DND-41 (cell line): ENCODE data around the gene KIRREL2.

Experiments
- ATAC-seq: fragments of 200-7000 bp; cut with Tn5 transposase; 3 replicates; pipeline ENCODE4 v1.9.1; 2021; ENCODE audit warnings: low read depth; ENCODE audit not compliant: insufficient read depth
- DNase-seq: peaks from one replicate; pipeline ENCODE4 v3.0.0-alpha.2; 2020
- H2AFZ ChIP-seq: 2 replicates; pipeline ENCODE4 v1.6.0; 2012; ENCODE audit warnings: low read depth, low read length
- H3K27ac ChIP-seq: 2 replicates; pipeline ENCODE4 v1.5.1; 2012; ENCODE audit warnings: low read length, inconsistent platforms
- H3K27me3 ChIP-seq: fragments of 200-600 bp; sonication (generic); 2 replicates; pipeline ENCODE4 v1.6.0; 2012; ENCODE audit warnings: low read length, mild to moderate bottlenecking, inconsistent platforms; ENCODE audit not compliant: insufficient read depth, poor library complexity
- H3K36me3 ChIP-seq: 2 replicates; pipeline ENCODE4 v1.5.1; 2012; ENCODE audit warnings: low read length, inconsistent platforms; ENCODE audit not compliant: insufficient read depth
- H3K4me1 ChIP-seq: 2 replicates; pipeline ENCODE4 v1.5.1; 2012; ENCODE audit warnings: mild to moderate bottlenecking, low read length; ENCODE audit not compliant: insufficient read depth
- H3K4me2 ChIP-seq: 2 replicates; pipeline ENCODE4 v1.6.0; 2012; ENCODE audit warnings: mild to moderate bottlenecking, moderate library complexity, low read length, inconsistent platforms; ENCODE audit not compliant: insufficient read depth
- H3K4me3 ChIP-seq, 2 experiments: fragments of 200-600 bp in 1 of 2; shearing (Covaris generic) in 1 of 2; 2 replicates each; pipeline ENCODE4 v1.5.1; 2012 to 2016; ENCODE audit warnings: inconsistent platforms in 2 of 2, low read length in 2 of 2, mild to moderate bottlenecking in 2 of 2, low read depth in 1 of 2, moderate library complexity in 1 of 2
- H3K79me2 ChIP-seq: 2 replicates; pipeline ENCODE4 v1.6.0; 2012; ENCODE audit warnings: low read length, inconsistent platforms; ENCODE audit not compliant: insufficient read depth
- H3K9ac ChIP-seq: 2 replicates; pipeline ENCODE4 v1.6.0; 2012; ENCODE audit warnings: low read depth, mild to moderate bottlenecking, inconsistent platforms, low read length, moderate library complexity
- H3K9me3 ChIP-seq: 2 replicates; pipeline ENCODE4 v1.5.1; 2012; ENCODE audit warnings: low read length, moderate library complexity, mild to moderate bottlenecking, inconsistent platforms; ENCODE audit not compliant: insufficient read depth, severe bottlenecking
- H4K20me1 ChIP-seq: 2 replicates; pipeline ENCODE4 v1.6.0; 2012; ENCODE audit warnings: low read length; ENCODE audit not compliant: insufficient read depth
- EZH2 ChIP-seq: IDR thresholded peaks from 3 replicates; pipeline ENCODE4 v1.6.1; 2012; ENCODE audit warnings: borderline replicate concordance, low read depth, mild to moderate bottlenecking, moderate library complexity, low read length, inconsistent platforms; ENCODE audit not compliant: severe bottlenecking
- TF ChIP-seq, protein P1 (sequence below): IDR thresholded peaks from 2 replicates; pipeline ENCODE4 v1.5.1; 2012; ENCODE audit warnings: borderline replicate concordance, low read length, moderate library complexity, mild to moderate bottlenecking; ENCODE audit not compliant: poor library complexity, severe bottlenecking; ENCODE audit errors: extremely low read depth

The KIRREL2 gene

GRCh38 chr19:35898499-35898809 lies 41.7 kb downstream of the KIRREL2 start:
- Histone ChIP-seq H3K36me3 (peaks cover 24% of the 10 kb centered on the region), H4K20me1 (no peaks in the 10 kb centered on the region), H3K27me3 (no peaks in the 10 kb centered on the region), H3K27ac (no peak overlapping the region), H3K9ac (0 out of 2 replicates have a peak overlapping the region, but pooled peaks have one; percentile 94), H3K9me3 (no peaks in the 10 kb centered on the region), H3K79me2 (peaks cover 10% of the 10 kb centered on the region; the same call in 1 of the 2 replicates), H3K4me2 (peak overlapping the region; percentile 98; the same call in 1 of the 2 replicates), H3K4me1 (peaks cover 44% of the 10 kb centered on the region), H2AFZ (no peak overlapping the region), H3K4me3 (no peak overlapping the region)
- ATAC-seq = no peak
- TF ChIP-seq, protein P1, sequence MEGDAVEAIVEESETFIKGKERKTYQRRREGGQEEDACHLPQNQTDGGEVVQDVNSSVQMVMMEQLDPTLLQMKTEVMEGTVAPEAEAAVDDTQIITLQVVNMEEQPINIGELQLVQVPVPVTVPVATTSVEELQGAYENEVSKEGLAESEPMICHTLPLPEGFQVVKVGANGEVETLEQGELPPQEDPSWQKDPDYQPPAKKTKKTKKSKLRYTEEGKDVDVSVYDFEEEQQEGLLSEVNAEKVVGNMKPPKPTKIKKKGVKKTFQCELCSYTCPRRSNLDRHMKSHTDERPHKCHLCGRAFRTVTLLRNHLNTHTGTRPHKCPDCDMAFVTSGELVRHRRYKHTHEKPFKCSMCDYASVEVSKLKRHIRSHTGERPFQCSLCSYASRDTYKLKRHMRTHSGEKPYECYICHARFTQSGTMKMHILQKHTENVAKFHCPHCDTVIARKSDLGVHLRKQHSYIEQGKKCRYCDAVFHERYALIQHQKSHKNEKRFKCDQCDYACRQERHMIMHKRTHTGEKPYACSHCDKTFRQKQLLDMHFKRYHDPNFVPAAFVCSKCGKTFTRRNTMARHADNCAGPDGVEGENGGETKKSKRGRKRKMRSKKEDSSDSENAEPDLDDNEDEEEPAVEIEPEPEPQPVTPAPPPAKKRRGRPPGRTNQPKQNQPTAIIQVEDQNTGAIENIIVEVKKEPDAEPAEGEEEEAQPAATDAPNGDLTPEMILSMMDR = no peak
- no peak for TF ChIP-seq EZH2
- no peak for DNase-seq

GRCh38 chr19:35899547-35900214 lies 43.0 kb downstream of the KIRREL2 start:
- Histone ChIP-seq H3K9me3 (no peaks in the 10 kb centered on the region), H3K4me1 (peaks cover 52% of the 10 kb centered on the region), H3K36me3 (peaks cover 24% of the 10 kb centered on the region), H3K79me2 (peaks cover 10% of the 10 kb centered on the region; the same call in 1 of the 2 replicates), H3K27ac (peak overlapping the region; percentile 83), H4K20me1 (no peaks in the 10 kb centered on the region), H3K4me3 (peak overlapping the region; percentile 86 to 96), H3K27me3 (no peaks in the 10 kb centered on the region), H3K9ac (peak overlapping the region; percentile 94), H3K4me2 (peak overlapping the region; percentile 98), H2AFZ (peak overlapping the region; percentile 83)
- DNase-seq (peak; percentile 84), ATAC-seq (peak; percentile 59)
- TF ChIP-seq, protein P1 = no peak
- TF ChIP-seq EZH2 = no peak

- Histone ChIP-seq H3K79me2 (peaks cover 10% of the 10 kb centered on the region; the same call in 1 of the 2 replicates), H3K4me2 (peak overlapping the region; percentile 98), H3K4me3 (peak overlapping the region in 1 of 2 experiments; percentile 96; a peak in 2 of 4 replicates), H3K4me1 (peaks cover 52% of the 10 kb centered on the region), H3K9ac (peak overlapping the region; percentile 94), H3K36me3 (peaks cover 15% of the 10 kb centered on the region), H3K27me3 (no peaks in the 10 kb centered on the region), H2AFZ (no peak overlapping the region), H3K27ac (no peak overlapping the region), H3K9me3 (no peaks in the 10 kb centered on the region), H4K20me1 (no peaks in the 10 kb centered on the region)
- DNase-seq = no peak
- ATAC-seq = no peak
- TF ChIP-seq, protein P1 = no peak
- TF ChIP-seq EZH2 = no peak
Measured at GRCh38 chr19:35901055-35901644, 44.4 kb downstream of the KIRREL2 start.
